ES-I3 (cell line): ENCODE measurements around the gene METTL2B.
A peak's percentile ranks its signal among the peaks of the same experiment; 100 is the strongest.
"Not testable (repeated sequence)": the region's sequence is repeated elsewhere in the genome, so short reads cannot be mapped to it uniquely, and the experiment has no call there.

Source experiments
- H3K36me3 ChIP-seq: 2 replicates; pipeline ENCODE4 v1.6.1; 2013; ENCODE audit warnings: mild to moderate bottlenecking, low read length, control low read depth, moderate library complexity; ENCODE audit not compliant: insufficient read depth
- H3K4me1 ChIP-seq: 2 replicates; pipeline ENCODE4 v1.6.1; 2013; ENCODE audit warnings: mild to moderate bottlenecking, control low read depth, low read length; ENCODE audit not compliant: insufficient read depth
- H3K9ac ChIP-seq: 2 replicates; pipeline ENCODE4 v1.6.1; 2013; ENCODE audit warnings: low read depth, mild to moderate bottlenecking, low read length, moderate library complexity
- H3K9me3 ChIP-seq: 2 replicates; pipeline ENCODE4 v1.6.1; 2013; ENCODE audit warnings: mild to moderate bottlenecking, low read length, moderate library complexity; ENCODE audit not compliant: control insufficient read depth, insufficient read depth

The METTL2B gene

GRCh38 chr7:128476402-128477335 is at the start of gene METTL2B:
METTL2B (plus strand) TSS chr7:128476748; CDS start chr7:128476766, 18 bp downstream.
- not testable (repeated sequence) for H3K9me3 ChIP-seq, H3K4me1 ChIP-seq, H3K36me3 ChIP-seq
- H3K9ac ChIP-seq, result peak within 1 kb of the TSS; percentile 63

- Histone ChIP-seq H3K9ac (no peak overlapping the region), H3K36me3 (no peaks in the 10 kb centered on the region), H3K4me1 (peaks cover 11% of the 10 kb centered on the region), H3K9me3 (no peaks in the 10 kb centered on the region)
Measured at GRCh38 chr7:128427289-128427891, 49.2 kb upstream of the METTL2B start.

GRCh38 chr7:128430207-128430606 is 46.3 kb upstream of the METTL2B start:
- Histone ChIP-seq H3K9ac (no peak overlapping the region), H3K4me1 (peaks cover 17% of the 10 kb centered on the region), H3K36me3 (no peaks in the 10 kb centered on the region), H3K9me3 (no peaks in the 10 kb centered on the region)

DNA sequence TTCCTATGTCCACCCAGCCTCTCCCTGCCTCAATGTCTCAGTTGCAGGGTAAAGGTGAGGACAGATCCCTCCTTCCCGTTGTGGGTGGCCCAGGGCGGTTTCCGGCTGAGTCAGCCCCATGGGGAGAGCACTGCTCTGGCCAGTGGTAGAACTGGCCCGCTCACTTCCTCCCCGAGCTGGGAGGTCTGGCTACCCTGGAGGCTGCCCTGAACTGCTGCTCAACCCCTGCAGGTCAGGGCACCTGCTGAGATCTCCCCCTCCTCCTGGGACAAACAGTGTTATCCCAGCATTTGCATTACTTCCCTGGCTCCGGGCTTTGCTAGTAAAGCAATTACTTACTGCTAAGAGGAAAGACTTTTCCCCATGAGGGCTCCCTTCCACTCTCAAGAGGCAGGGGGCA is 45.3 kb upstream of the METTL2B start:
- Histone ChIP-seq H3K9ac (no peak overlapping the region), H3K36me3 (no peaks in the 10 kb centered on the region), H3K9me3 (no peaks in the 10 kb centered on the region), H3K4me1 (peaks cover 17% of the 10 kb centered on the region)

DNA sequence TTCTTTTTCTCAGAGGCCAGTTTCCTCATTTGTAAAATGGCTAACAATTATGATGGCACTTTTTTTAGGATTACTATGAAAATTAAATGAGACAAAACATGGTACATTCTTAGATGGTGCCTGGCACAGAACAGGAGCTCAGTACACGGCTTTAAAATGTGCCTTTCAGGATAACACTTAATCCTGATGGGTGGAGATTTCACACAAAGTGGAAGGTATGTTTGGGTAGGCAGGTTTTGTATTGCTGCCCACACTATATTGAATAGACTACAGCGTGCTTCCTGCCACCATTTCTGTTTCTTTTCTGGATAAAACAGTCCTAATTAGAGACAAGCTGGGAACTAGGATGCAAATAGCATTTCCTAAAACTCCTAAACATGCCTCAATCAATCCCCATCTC is 44.8 kb upstream of the METTL2B start:
- H3K36me3 ChIP-seq, result no peaks in the 10 kb centered on the region
- H3K9ac ChIP-seq, result no peak overlapping the region
- H3K4me1 ChIP-seq, result peaks cover 17% of the 10 kb centered on the region
- H3K9me3 ChIP-seq, result no peaks in the 10 kb centered on the region

GRCh38 chr7:128434413-128435326 is 41.9 kb upstream of the METTL2B start:
- H3K9me3 ChIP-seq, result no peaks in the 10 kb centered on the region
- H3K36me3 ChIP-seq, result no peaks in the 10 kb centered on the region
- peaks cover 17% of the 10 kb centered on the region for H3K4me1 ChIP-seq
- H3K9ac ChIP-seq, result no peak overlapping the region

- peaks cover 17% of the 10 kb centered on the region for H3K4me1 ChIP-seq
- no peak overlapping the region for H3K9ac ChIP-seq
- no peaks in the 10 kb centered on the region for H3K36me3 ChIP-seq
- no peaks in the 10 kb centered on the region for H3K9me3 ChIP-seq
Measured at GRCh38 chr7:128435327-128435686, 41.2 kb upstream of the METTL2B start.

GRCh38 chr7:128437426-128438332 is 38.9 kb upstream of the METTL2B start:
- Histone ChIP-seq H3K4me1 (peaks cover 3% of the 10 kb centered on the region; the same call in 1 of the 2 replicates), H3K9ac (no peak overlapping the region), H3K9me3 (no peaks in the 10 kb centered on the region), H3K36me3 (no peaks in the 10 kb centered on the region)

DNA sequence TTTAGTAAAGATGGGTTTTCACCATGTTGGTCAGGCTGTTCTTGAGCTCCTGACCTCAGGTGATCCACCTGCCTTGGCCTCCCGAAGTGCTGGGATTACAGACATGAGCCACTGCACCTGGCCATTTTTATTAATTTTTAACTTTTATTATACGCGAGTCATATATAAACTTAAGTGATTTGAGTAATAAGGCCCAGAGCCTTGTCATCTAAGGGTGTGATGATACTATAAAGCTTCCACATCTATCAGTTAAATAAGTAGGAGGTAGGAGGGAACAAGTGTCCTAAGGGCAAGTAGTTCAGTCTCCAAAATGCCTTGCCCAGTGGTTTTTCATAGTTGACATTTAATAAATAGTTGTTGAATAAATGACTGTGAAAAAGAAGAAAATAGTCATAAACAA is 34.2 kb upstream of the METTL2B start:
- Histone ChIP-seq H3K9ac (no peak overlapping the region), H3K9me3 (no peaks in the 10 kb centered on the region), H3K36me3 (no peaks in the 10 kb centered on the region), H3K4me1 (0 out of 2 replicates have a peak, but pooled peaks cover 5% of the 10 kb centered on the region)

DNA sequence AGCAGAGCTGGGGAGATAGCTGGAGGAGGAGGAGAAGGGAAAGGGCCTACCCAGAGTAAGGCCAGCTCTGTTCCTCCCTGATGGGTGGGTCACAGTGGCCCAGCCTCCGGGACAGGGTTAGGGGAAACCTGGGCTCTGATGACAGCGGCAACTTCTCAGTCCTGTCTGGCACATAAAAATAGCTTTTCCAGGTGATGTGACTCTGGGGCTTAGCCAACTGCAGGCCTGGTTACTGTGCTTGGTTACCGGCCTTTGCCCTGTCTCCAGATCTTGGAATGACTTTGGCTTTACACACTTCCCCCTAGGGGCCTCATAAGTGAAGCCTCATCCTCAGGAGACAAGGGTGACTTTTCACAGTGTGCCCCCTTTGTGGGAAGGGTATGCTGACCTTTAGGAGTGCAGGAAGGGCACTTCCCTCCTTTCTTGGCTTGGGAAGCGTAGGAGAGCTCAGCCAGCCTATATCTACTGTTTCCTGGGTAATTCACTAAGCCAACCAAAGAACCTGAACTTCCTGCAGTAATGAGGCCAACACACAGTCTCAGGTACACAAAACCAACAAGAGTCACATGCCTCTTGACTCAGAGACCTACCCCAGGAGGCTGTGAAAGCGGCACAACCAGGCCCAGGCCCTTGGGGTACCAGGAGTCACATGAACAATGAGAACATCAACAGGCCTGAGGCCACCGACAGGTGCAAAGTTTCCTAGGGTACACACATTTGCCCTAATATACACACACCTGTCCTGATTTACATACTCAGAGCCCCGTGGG is 32.5 kb upstream of the METTL2B start:
- Histone ChIP-seq H3K4me1 (0 out of 2 replicates have a peak, but pooled peaks cover 5% of the 10 kb centered on the region), H3K9ac (no peak overlapping the region), H3K36me3 (no peaks in the 10 kb centered on the region)

GRCh38 chr7:128446306-128446705 is 30.2 kb upstream of the METTL2B start:
- H3K9me3 ChIP-seq, result no peaks in the 10 kb centered on the region
- no peak overlapping the region for H3K9ac ChIP-seq
- H3K4me1 ChIP-seq, result 0 out of 2 replicates have a peak, but pooled peaks cover 5% of the 10 kb centered on the region
- no peaks in the 10 kb centered on the region for H3K36me3 ChIP-seq

More for the DNA sequence above, 32.5 kb upstream of the METTL2B start:
- no peaks in the 10 kb centered on the region for H3K9me3 ChIP-seq

DNA sequence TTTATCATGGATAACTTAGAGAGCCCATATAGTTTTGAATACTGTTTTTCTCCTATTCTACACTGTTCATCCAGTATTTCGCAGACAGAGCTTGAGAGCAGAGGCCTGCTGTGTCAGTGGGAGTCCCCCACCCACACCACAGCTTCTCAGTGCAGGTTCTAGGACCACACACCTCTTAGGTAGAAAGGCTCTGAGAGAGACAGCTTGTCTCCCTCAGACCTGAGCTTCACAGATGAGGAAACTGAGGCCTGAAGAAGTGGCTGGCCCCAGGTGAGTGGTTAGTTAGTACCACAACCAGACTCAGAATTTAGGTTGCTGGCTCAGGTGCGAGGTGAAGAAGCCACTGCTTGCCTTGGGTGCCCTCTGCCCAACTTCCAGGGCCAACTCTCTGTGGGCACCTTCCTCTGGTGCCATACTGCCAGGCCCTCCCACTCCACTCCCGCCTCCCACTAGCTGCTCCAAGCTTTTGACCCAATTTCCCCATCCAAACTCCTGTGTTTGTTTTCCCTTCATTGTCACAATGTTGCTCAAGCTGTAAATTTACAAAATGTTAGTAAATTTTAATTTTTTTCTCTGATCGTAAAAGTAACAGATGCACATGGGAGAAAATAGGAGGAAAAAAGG is 28.5 kb upstream of the METTL2B start:
- no peak overlapping the region for H3K9ac ChIP-seq

More for the DNA sequence above, 28.5 kb upstream of the METTL2B start:
- Histone ChIP-seq H3K4me1 (0 out of 2 replicates have a peak, but pooled peaks cover 5% of the 10 kb centered on the region), H3K36me3 (no peaks in the 10 kb centered on the region), H3K9me3 (no peaks in the 10 kb centered on the region)
